Hepatocyte (in vitro differentiated cells): ENCODE data around the gene CPNE6.

Source experiments
- EZH2 ChIP-seq: fragments of 200-600 bp; sonication (generic); IDR thresholded peaks from 2 replicates; pipeline ENCODE4 v1.6.1; 2016; ENCODE audit warnings: antibody characterized with exemption, mild to moderate bottlenecking, borderline replicate concordance
- TF ChIP-seq, protein P1 (sequence below): fragments of 200-600 bp; sonication (generic); IDR thresholded peaks from 2 replicates; pipeline ENCODE4 v1.5.1; 2016; ENCODE audit warnings: antibody characterized with exemption, mild to moderate bottlenecking; ENCODE audit not compliant: poor library complexity

DNA sequence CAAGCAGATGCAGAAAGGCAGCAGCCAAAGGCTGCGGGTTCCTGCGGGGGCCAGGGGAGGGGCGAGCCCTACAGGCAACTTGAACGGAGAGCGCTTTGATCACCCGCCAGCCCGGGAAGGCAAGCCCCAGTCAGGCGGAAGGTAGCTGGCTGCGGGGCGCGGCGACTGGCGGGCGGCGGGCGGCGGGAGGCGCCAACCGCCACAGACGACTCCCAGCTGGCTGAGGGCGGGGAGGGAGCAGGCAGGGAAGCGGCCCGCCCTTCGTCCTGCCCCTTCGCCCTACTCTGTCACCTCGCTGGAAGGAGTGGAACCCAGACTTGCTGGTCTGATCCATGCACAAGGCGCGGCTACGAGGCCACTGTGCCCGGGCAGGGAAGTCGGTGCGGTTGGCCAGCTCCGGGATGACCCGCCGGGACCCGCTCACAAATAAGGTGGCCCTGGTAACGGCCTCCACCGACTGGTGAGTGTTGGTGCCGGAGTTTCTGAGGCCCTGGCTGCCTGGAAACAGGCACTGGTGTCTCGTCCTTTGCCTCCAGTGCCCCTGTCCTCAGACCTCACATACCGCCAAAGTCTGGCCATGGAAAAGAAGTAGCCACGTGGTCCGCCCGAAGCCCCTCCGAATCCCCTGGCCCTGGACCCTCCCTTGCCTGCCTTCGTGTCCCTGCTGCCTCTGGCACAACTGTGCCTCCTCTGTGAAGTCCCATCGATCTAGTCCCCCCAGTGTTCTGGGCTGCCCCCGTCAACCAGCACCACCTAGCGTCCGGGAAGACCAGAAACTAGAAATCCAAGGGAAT, 35.0 kb upstream of the CPNE6 start:
- TF ChIP-seq, protein P1, sequence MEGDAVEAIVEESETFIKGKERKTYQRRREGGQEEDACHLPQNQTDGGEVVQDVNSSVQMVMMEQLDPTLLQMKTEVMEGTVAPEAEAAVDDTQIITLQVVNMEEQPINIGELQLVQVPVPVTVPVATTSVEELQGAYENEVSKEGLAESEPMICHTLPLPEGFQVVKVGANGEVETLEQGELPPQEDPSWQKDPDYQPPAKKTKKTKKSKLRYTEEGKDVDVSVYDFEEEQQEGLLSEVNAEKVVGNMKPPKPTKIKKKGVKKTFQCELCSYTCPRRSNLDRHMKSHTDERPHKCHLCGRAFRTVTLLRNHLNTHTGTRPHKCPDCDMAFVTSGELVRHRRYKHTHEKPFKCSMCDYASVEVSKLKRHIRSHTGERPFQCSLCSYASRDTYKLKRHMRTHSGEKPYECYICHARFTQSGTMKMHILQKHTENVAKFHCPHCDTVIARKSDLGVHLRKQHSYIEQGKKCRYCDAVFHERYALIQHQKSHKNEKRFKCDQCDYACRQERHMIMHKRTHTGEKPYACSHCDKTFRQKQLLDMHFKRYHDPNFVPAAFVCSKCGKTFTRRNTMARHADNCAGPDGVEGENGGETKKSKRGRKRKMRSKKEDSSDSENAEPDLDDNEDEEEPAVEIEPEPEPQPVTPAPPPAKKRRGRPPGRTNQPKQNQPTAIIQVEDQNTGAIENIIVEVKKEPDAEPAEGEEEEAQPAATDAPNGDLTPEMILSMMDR, result peak; percentile 85
- no peak for TF ChIP-seq EZH2
